A549 (cell line): ENCODE results near the gene STAB2. TPM values are rescaled to one million over a fixed set of nuclear protein-coding genes. Genes with fewer than 3 reads are reported as not detected.

Experiments
- ATAC-seq, 2 experiments: fragments of 200-7000 bp in 1 of 2; fragments of >200 bp in 1 of 2; cut with Nextera tagmentation in 1 of 2; cut with Tn5 transposase in 1 of 2; 3 replicates each; pipeline versions ENCODE4 v1.8.0 to v1.9.1; 2018 to 2020; ENCODE audit warnings: mild to moderate bottlenecking in 1 of 2, moderate library complexity in 1 of 2
- CTCF ChIA-PET: fragments of 300-600 bp; sonication (Branson Sonifier 250); formaldehyde crosslinking; extraction: SDS; loops from one replicate; lab custom pipeline; 2021; ENCODE audit warnings: antibody characterized with exemption, inconsistent platforms; lab: Yijun Ruan, JAX
- POLR2A ChIA-PET: fragments of 350-600 bp; formaldehyde crosslinking; extraction: SDS; loops from one replicate; lab custom pipeline; 2021; ENCODE audit warnings: antibody characterized with exemption, inconsistent platforms; lab: Yijun Ruan, JAX
- DNase-seq, 2 experiments: peaks; one replicate each; pipeline versions ENCODE4 v3.0.0 to v3.0.0-alpha.2; 2011 to 2016; ENCODE audit warnings: low read depth in 1 of 2, low spot score in 1 of 2
- FAIRE-seq: peaks from 2 replicates; lab custom pipeline; 2011; peaks lifted over from hg19 to GRCh38; lab: Jason Lieb, UNC
- H3K27ac ChIP-seq, 2 experiments: fragments of >200 bp; sonication (Bioruptor Twin); formaldehyde crosslinking; 3 replicates each; pipeline ENCODE4 v1.5.1; 2016 to 2017
- H3K4me1 ChIP-seq: fragments of >200 bp; sonication (Bioruptor Twin); formaldehyde crosslinking; 3 replicates; pipeline ENCODE4 v1.6.1; 2016
- H3K4me2 ChIP-seq: fragments of >200 bp; sonication (Bioruptor Twin); formaldehyde crosslinking; 3 replicates; pipeline ENCODE4 v1.6.1; 2016
- H3K4me3 ChIP-seq: fragments of >200 bp; sonication (Bioruptor Twin); formaldehyde crosslinking; 3 replicates; pipeline ENCODE4 v1.5.1; 2016
- H3K9me3 ChIP-seq: fragments of >200 bp; sonication (Bioruptor Twin); formaldehyde crosslinking; 3 replicates; pipeline ENCODE4 v1.6.1; 2016
- BHLHE40 ChIP-seq: IDR thresholded peaks from 2 replicates; pipeline ENCODE4 v1.6.1; 2012; ENCODE audit warnings: low read depth, low read length, inconsistent platforms
- CBX2 ChIP-seq: fragments of 200-600 bp; sonication (generic); IDR thresholded peaks from 2 replicates; pipeline ENCODE4 v1.6.1; 2016; ENCODE audit warnings: low read depth, mild to moderate bottlenecking, borderline replicate concordance
- CBX8 ChIP-seq: fragments of 200-600 bp; sonication (generic); IDR thresholded peaks from 2 replicates; pipeline ENCODE4 v1.6.1; 2016
- CEBPB ChIP-seq, 2 experiments: fragments of >200 bp in 1 of 2; sonication (Bioruptor Twin) in 1 of 2; formaldehyde crosslinking in 1 of 2; IDR thresholded peaks; 2 replicates each; pipeline ENCODE4 v1.6.1; 2012 to 2016
- CHD2 ChIP-seq: fragments of 150-350 bp; IDR thresholded peaks from 2 replicates; pipeline ENCODE4 v1.6.1; 2014; ENCODE audit warnings: low read length; ENCODE audit not compliant: partially characterized antibody
- EHMT2 ChIP-seq: fragments of 200-600 bp; sonication (generic); IDR thresholded peaks from 2 replicates; pipeline ENCODE4 v1.6.1; 2016; ENCODE audit warnings: antibody characterized with exemption, low read depth, mild to moderate bottlenecking, moderate library complexity
- ESRRA ChIP-seq: fragments of 150-350 bp; IDR thresholded peaks from 2 replicates; pipeline ENCODE4 v1.6.1; 2014; ENCODE audit warnings: mild to moderate bottlenecking, low read length, borderline replicate concordance
- FOSB ChIP-seq: fragments of 250-450 bp; sonication (Bioruptor Pico); IDR thresholded peaks from 2 replicates; pipeline ENCODE4 v1.5.0; 2020; ENCODE audit warnings: mild to moderate bottlenecking, moderate library complexity
- FOXS1 ChIP-seq: fragments of 250-450 bp; sonication (Bioruptor Pico); IDR thresholded peaks from 2 replicates; pipeline ENCODE4 v1.5.0; 2020; ENCODE audit warnings: mild to moderate bottlenecking, moderate library complexity
- HEYL ChIP-seq: fragments of 250-450 bp; sonication (Bioruptor Pico); IDR thresholded peaks from 2 replicates; pipeline ENCODE4 v1.8.0; 2021; ENCODE audit warnings: mild to moderate bottlenecking, moderate library complexity
- HOXA7 ChIP-seq: fragments of 250-450 bp; sonication (Bioruptor Pico); IDR thresholded peaks from 2 replicates; pipeline ENCODE4 v1.5.0; 2020; ENCODE audit warnings: mild to moderate bottlenecking, moderate library complexity
- MAFK ChIP-seq: fragments of 450-650 bp; IDR thresholded peaks from 2 replicates; pipeline ENCODE4 v1.6.1; 2014; ENCODE audit not compliant: partially characterized antibody
- MYC ChIP-seq: IDR thresholded peaks from 2 replicates; pipeline ENCODE4 v1.6.1; 2012; ENCODE audit warnings: mild to moderate bottlenecking, inconsistent platforms, low read length, improper control_type of control experiment, borderline replicate concordance
- POLR2AphosphoS2 ChIP-seq: conservative IDR thresholded peaks from 2 replicates; pipeline ENCODE4 v1.6.1; 2012; ENCODE audit warnings: low read length, improper control_type of control experiment, inconsistent platforms
- SMC3 ChIP-seq: fragments of >200 bp; sonication (Bioruptor Twin); formaldehyde crosslinking; IDR thresholded peaks from 3 replicates; pipeline ENCODE4 v1.6.1; 2018; ENCODE audit warnings: inconsistent platforms
- TP53 ChIP-seq: fragments of 250-450 bp; sonication (Bioruptor Pico); IDR thresholded peaks from 2 replicates; pipeline ENCODE4 v1.5.0; 2021; ENCODE audit warnings: mild to moderate bottlenecking, moderate library complexity
- WGBS: methylation state at CpG from one replicate; pipeline ENCODE4 v1.1.6; 2017; ENCODE audit errors: missing lambda C conversion rate; 5-methylcytosine and 5-hydroxymethylcytosine counted together
- polyA plus RNA-seq, 4 experiments: library from polyadenylated mRNA; depleted of rRNA in 3 of 4; stranded (reverse); fragments of >200 nt; fragmentation: RNase III in 1 of 4; extraction: RNeasy Plus Mini Kit Qiagen cat#74134 plus additional on column Dnase treatment in 1 of 4; gene quantifications; 2 replicates in 3 of 4; 3 replicates in 1 of 4; pipeline ENCODE4 v1.2.3, GENCODE V29; 2011 to 2017
- TF ChIP-seq, protein P1 (sequence below): fragments of >200 bp; sonication (Bioruptor Twin); formaldehyde crosslinking; IDR thresholded peaks from 3 replicates; pipeline ENCODE4 v1.5.1; 2016
- TF ChIP-seq, protein P2 (sequence below): fragments of >200 bp; sonication (Bioruptor Twin); formaldehyde crosslinking; IDR thresholded peaks from 3 replicates; pipeline ENCODE4 v1.6.1; 2016
- TF ChIP-seq, protein P3 (sequence below): IDR thresholded peaks from 2 replicates; pipeline ENCODE4 v1.6.1; 2012
- TF ChIP-seq, protein P4 (sequence below): fragments of 200-600 bp; sonication (generic); IDR thresholded peaks from 2 replicates; pipeline ENCODE4 v1.6.1; 2016; ENCODE audit warnings: antibody characterized with exemption, mild to moderate bottlenecking, moderate library complexity
- TF ChIP-seq, protein P5 (sequence below): fragments of 250-450 bp; sonication (Bioruptor Pico); IDR thresholded peaks from 2 replicates; pipeline ENCODE4 v1.5.0; 2020; ENCODE audit warnings: low read depth, mild to moderate bottlenecking, moderate library complexity

STAB2 gene
- polyA plus RNA-seq, 2 of the 4 experiments (the other 2 are of a cell fraction): not detected

DNA sequence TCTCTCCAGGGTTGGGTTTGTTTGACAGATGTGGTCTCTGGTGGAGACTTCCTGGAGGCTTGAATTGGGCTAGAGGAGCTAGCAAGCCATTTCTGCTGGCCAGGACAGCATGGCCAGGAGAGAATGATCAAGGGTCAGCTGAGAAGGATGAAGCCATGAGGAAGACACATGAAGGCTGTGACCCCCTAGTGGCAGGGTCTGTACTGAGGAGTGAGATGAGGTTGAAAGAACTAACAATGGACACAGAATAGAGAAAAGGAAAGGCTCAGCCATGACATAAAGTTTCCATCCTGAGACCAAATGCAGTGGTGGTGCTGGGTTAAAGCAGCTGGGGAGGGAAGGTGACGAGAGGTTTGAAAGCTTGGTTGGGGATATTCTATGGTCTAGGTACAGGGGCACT, 164.1 kb downstream of the STAB2 start:
- DNase-seq (peak; percentile 23 to 47), ATAC-seq (peak; percentile 69 to 83; a peak in 5 of 6 replicates), FAIRE-seq (no peak)
- Histone ChIP-seq H3K4me3 (no peak overlapping the region), H3K4me1 (no peaks in the 10 kb centered on the region), H3K27ac (no peak overlapping the region), H3K9me3 (no peaks in the 10 kb centered on the region), H3K4me2 (no peak overlapping the region)
- 61% methylated on average over 1 of the region's 1 CpG for WGBS
- TF ChIP-seq, protein P1, sequence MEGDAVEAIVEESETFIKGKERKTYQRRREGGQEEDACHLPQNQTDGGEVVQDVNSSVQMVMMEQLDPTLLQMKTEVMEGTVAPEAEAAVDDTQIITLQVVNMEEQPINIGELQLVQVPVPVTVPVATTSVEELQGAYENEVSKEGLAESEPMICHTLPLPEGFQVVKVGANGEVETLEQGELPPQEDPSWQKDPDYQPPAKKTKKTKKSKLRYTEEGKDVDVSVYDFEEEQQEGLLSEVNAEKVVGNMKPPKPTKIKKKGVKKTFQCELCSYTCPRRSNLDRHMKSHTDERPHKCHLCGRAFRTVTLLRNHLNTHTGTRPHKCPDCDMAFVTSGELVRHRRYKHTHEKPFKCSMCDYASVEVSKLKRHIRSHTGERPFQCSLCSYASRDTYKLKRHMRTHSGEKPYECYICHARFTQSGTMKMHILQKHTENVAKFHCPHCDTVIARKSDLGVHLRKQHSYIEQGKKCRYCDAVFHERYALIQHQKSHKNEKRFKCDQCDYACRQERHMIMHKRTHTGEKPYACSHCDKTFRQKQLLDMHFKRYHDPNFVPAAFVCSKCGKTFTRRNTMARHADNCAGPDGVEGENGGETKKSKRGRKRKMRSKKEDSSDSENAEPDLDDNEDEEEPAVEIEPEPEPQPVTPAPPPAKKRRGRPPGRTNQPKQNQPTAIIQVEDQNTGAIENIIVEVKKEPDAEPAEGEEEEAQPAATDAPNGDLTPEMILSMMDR: peak; percentile 13; the same call in 1 of the 3 replicates
- TF ChIP-seq POLR2AphosphoS2: no peak
- TF ChIP-seq TP53 (CRISPR knock-in tag): no peak
- TF ChIP-seq MYC: no peak
- CTCF ChIA-PET: interaction anchor here (0.8 to 1.2 kb wide), 3 partner anchors 10 to 153 kb away, joined by 3 read pairs; no protein-coding TSS in a partner anchor
- POLR2A ChIA-PET: no interaction called here

DNA sequence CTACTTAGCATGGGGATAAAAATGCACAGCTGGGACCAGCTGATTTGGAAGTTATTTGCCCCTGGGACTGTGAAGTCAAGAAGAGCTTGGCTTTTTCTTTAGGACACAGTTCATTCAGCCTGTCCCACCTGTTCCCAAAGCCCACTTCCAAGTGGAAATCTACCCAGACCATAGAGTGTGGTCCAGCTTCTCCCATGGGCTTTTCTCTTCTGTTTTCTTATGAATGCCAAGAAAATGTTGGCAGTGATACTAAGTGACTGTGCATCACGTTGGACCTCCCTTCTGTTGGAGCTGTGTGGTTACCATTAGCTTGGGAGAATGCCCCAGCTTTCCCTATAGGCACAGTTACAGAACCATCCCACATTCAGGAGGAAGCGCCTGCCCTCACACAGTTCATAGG, 164.5 kb downstream of the STAB2 start:
- TF ChIP-seq MYC: no peak
- no peak for TF ChIP-seq BHLHE40
- TF ChIP-seq FOSB: no peak
- TF ChIP-seq, protein P2, sequence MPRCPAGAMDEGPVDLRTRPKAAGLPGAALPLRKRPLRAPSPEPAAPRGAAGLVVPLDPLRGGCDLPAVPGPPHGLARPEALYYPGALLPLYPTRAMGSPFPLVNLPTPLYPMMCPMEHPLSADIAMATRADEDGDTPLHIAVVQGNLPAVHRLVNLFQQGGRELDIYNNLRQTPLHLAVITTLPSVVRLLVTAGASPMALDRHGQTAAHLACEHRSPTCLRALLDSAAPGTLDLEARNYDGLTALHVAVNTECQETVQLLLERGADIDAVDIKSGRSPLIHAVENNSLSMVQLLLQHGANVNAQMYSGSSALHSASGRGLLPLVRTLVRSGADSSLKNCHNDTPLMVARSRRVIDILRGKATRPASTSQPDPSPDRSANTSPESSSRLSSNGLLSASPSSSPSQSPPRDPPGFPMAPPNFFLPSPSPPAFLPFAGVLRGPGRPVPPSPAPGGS: no peak
- TF ChIP-seq, protein P3, sequence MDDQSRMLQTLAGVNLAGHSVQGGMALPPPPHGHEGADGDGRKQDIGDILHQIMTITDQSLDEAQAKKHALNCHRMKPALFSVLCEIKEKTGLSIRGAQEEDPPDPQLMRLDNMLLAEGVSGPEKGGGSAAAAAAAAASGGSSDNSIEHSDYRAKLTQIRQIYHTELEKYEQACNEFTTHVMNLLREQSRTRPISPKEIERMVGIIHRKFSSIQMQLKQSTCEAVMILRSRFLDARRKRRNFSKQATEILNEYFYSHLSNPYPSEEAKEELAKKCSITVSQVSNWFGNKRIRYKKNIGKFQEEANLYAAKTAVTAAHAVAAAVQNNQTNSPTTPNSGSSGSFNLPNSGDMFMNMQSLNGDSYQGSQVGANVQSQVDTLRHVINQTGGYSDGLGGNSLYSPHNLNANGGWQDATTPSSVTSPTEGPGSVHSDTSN: no peak
- TF ChIP-seq CHD2: no peak
- TF ChIP-seq HEYL (CRISPR knock-in tag): no peak
- TF ChIP-seq, protein P4, sequence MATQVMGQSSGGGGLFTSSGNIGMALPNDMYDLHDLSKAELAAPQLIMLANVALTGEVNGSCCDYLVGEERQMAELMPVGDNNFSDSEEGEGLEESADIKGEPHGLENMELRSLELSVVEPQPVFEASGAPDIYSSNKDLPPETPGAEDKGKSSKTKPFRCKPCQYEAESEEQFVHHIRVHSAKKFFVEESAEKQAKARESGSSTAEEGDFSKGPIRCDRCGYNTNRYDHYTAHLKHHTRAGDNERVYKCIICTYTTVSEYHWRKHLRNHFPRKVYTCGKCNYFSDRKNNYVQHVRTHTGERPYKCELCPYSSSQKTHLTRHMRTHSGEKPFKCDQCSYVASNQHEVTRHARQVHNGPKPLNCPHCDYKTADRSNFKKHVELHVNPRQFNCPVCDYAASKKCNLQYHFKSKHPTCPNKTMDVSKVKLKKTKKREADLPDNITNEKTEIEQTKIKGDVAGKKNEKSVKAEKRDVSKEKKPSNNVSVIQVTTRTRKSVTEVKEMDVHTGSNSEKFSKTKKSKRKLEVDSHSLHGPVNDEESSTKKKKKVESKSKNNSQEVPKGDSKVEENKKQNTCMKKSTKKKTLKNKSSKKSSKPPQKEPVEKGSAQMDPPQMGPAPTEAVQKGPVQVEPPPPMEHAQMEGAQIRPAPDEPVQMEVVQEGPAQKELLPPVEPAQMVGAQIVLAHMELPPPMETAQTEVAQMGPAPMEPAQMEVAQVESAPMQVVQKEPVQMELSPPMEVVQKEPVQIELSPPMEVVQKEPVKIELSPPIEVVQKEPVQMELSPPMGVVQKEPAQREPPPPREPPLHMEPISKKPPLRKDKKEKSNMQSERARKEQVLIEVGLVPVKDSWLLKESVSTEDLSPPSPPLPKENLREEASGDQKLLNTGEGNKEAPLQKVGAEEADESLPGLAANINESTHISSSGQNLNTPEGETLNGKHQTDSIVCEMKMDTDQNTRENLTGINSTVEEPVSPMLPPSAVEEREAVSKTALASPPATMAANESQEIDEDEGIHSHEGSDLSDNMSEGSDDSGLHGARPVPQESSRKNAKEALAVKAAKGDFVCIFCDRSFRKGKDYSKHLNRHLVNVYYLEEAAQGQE: no peak
- TF ChIP-seq MAFK: no peak
- TF ChIP-seq, protein P5, sequence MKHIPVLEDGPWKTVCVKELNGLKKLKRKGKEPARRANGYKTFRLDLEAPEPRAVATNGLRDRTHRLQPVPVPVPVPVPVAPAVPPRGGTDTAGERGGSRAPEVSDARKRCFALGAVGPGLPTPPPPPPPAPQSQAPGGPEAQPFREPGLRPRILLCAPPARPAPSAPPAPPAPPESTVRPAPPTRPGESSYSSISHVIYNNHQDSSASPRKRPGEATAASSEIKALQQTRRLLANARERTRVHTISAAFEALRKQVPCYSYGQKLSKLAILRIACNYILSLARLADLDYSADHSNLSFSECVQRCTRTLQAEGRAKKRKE (CRISPR knock-in tag): no peak
- no peak for TF ChIP-seq HOXA7 (CRISPR knock-in tag)
- TF ChIP-seq CBX2: no peak
- no peak for TF ChIP-seq CEBPB (IDR thresholded peaks at IDR 0.05)
- TF ChIP-seq CBX8: no peak
- TF ChIP-seq FOXS1: no peak
- TF ChIP-seq ESRRA: no peak
- no peak for TF ChIP-seq SMC3
- TF ChIP-seq EHMT2: no peak
- no peak overlapping the region for H3K4me3 ChIP-seq
- DNase-seq (no peak), ATAC-seq (no peak; a peak in 3 of 6 replicates), FAIRE-seq (no peak)
- POLR2A ChIA-PET: no interaction called here
- H3K9me3 ChIP-seq: no peaks in the 10 kb centered on the region
- CTCF ChIA-PET: interaction anchor here (0.6 to 1.2 kb wide), 4 partner anchors 10 to 177 kb away, joined by 3 read pairs; no protein-coding TSS in a partner anchor
- no peak overlapping the region for H3K27ac ChIP-seq
- H3K4me1 ChIP-seq: no peaks in the 10 kb centered on the region
- no peak overlapping the region for H3K4me2 ChIP-seq
- WGBS: 54% methylated on average over 2 of the region's 2 CpGs
